Measurements from ENCODE around the gene CHSY3.
A peak's percentile ranks its signal among the peaks of the same experiment; 100 is the strongest.

Gene CHSY3

GRCh38 chr5:129904102-129904666 is at the start of gene CHSY3:
TSS of gene CHSY3 (plus strand) at chr5:129904465.
- DNase-seq = peak; percentile 59

GRCh38 chr5:129856325-129856724 is 47.9 kb upstream of the CHSY3 start:
- no peak for DNase-seq

DNA sequence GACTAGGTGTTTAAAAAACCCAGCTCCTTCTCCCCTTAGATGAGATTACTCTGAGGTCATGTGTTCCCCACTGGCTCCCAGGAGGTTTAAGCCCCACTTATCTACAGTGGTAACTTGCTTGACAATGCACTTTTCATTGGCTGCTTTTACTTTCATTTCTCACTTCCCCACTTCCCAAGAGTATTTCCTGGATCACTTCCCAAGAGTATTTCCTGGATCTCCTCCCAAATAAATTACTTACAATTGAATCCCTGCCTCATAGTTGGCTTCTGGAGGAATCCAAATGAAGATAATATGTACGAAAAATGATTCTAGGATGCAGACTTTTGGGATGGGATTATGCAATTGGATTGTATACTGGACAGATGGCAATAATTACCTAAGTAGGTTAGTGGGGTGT is 47.1 kb upstream of the CHSY3 start:
- no peak for DNase-seq

DNA sequence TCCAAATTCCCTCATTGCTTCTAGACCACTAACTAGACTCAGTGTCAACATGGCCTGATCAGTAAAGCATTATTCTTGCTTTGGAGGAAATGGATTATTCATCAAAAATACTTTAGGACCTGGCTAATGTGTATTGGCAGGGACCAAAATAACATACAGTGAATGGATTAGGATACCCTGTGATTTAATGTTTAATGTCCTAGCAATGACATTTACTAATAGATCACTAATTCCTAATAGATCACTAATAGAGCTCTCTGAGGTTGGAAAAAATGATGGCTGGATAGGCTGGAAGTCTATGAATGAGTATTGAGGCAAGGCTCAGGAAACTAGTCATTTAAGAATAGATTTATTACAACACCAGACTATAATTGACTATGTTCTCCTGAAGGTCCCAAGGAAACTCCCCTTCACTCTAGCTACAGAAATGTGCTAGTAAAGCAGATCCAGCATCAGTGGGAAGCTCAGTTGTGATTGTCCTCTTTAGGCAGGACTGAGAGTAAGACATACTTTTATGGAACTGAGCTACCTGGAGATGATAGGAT is 46.1 kb upstream of the CHSY3 start:
- DNase-seq = no peak

DNA sequence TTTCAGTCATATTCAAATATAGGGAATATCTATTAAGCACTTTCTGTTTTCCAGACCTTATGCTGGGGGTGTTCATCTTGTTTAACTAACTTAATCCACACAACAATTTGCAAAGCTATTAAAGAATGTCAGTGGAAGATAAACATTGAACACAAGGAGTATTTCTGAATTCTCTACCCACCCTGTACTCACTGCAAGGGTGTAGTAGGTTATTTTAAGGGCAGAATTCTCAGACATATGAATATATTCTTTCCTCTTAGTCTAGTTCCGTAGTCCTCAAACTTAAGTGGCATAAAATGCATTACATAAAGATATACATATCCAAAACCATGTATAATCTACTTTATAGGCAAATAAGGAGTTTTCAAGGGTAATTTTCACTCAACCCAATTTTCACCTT is 19.9 kb upstream of the CHSY3 start:
- DNase-seq = no peak

GRCh38 chr5:129899454-129899853 is 4.8 kb upstream of the CHSY3 start:
- no peak for DNase-seq

GRCh38 chr5:129902816-129903215 is 1.4 kb upstream of the CHSY3 start:
- DNase-seq = no peak

DNA sequence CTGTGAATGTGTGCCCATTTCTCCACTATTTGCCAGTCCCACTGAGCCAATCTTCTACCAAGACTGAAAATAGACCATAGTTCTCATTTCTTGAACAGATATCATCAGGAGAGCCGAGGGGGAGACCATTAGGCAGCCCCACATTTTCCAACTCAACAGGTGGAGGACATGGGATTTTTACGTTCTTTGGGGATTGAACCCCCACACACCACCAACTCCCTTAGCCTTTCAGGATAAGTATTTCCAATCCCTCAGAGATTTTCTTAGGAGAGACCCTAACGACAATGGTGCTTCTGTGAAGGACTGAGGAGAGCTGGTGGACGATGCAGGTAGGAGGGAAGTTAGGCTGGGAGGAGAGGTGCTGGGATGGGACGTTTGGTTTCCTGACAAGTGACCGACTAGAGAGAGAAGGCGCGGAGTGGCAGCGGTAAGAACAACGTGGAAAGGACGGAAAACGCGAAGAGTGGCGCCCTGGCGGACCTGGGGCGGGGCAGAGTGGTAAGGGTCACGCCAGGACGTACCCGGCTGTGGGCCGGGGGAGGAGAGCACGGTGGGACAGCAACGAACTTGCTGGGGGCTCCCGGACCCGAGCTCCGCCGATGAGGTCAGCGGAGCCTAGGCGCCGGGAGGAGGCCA is 681 bp upstream of the CHSY3 start:
- DNase-seq = no peak

DNA sequence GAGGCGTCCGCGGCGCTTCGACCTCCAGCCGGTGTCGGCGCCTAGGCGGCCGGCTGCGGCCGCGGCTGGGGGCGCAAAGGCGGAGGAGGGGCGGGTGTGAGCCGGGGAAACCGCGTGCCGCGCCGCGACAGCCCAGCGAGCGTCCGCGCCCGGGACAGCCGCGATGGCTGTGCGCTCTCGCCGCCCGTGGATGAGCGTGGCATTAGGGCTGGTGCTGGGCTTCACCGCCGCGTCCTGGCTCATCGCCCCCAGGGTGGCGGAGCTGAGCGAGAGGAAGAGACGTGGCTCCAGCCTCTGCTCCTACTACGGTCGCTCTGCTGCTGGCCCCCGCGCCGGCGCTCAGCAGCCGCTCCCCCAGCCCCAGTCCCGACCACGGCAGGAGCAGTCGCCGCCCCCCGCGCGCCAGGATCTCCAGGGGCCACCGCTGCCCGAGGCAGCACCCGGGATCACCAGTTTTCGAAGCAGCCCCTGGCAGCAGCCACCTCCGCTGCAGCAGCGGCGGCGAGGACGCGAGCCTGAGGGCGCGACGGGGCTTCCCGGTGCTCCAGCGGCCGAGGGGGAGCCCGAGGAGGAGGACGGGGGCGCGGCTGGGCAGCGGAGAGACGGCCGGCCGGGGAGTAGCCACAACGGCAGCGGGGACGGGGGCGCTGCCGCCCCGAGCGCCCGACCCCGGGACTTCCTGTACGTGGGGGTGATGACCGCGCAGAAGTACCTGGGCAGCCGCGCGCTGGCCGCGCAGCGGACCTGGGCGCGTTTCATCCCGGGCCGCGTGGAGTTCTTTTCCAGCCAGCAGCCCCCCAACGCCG is 605 bp downstream of the CHSY3 start:
- peak; percentile 4 for DNase-seq

- DNase-seq = no peak
These were observed 1.4 kb downstream of the CHSY3 start for GRCh38 chr5:129905473-129906176.

- DNase-seq = no peak
These were observed 2.1 kb downstream of the CHSY3 start for GRCh38 chr5:129906177-129906887.

DNA sequence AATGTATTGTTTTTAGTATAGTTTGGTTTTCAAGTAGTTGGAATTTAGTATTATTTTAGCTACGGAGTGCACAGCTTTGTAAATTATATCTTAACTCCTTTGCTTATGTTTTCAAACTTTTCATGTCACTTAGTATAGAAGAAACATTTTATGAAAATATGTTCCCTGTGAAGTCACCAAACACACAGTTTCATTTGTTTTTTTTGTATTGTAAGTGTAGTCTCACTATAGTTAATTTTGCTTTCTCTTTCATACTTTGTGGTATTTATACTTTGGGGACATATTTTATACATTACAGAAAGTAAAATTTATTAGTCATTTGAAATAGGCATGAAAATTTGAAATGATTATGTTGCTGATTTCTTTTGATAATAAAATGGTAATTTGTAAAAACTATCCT is 5.0 kb downstream of the CHSY3 start:
- DNase-seq = no peak

DNA sequence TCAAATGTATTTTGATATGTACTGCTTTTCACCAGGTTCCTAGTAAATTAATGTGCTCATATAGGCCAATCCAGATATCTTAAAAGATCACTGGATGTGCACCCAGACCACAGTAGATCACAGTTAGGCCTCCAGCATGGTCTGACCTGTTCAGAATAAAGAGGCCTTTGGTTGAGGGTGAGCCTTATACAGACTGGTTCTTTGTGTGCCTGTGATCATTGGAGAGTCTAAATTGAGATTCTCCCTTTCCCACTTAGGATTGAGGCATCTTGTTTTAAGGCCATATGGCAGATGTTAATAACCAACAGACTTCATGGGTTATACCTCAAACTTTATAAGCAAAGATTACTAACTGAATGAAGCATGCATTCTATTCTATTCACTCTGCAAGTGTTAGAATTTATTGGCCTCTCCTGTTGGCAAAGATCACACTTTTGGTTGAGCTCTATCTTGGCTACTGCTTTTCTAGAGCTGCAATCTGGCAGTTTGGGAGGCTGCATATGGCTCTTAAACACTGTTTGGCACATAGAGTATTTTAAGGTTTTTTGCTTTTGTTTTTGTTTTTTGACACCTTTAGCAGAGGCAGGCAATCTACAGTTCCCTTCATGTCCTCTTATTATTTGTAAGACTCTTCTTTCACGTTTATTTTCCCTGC is 8.5 kb downstream of the CHSY3 start:
- no peak for DNase-seq

DNA sequence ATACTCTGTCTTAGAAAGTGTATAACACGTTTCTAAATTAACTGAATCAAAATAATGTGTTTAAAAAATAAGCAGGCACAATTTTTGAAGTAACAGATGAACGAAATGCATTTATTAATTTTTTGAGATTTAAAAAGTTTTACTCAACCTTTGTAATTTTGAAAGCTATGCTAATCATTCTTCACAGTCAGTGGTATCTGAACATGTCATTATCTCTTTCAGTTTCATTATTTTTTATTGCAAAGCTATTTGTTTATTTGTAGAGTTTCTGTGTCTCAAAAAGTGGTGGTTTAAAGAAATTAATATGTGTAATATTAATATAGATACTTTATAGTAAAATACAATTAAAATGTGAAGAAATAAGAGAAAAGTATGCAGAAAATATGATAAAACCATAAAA is 11.2 kb downstream of the CHSY3 start:
- no peak for DNase-seq

DNA sequence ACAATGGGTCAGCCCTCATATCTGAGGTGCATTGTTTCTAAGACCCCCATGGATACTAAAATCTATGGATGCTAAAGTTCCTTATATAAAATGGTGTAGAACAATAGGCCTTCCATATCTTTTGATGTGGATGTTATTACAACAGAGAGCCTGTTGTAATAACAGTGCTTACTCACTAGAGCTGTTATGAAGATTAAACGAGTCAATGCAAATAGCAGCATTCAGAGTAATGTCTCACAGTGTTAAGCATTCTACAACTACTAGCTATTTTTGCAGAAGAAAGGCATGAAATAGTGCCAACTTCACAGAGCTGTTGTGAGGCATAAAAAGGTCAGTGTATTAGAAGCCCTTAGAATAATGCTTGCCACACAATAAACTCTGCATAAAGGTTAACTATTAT is 13.0 kb downstream of the CHSY3 start:
- DNase-seq = no peak

GRCh38 chr5:129921204-129921603 is 16.9 kb downstream of the CHSY3 start:
- no peak for DNase-seq

DNA sequence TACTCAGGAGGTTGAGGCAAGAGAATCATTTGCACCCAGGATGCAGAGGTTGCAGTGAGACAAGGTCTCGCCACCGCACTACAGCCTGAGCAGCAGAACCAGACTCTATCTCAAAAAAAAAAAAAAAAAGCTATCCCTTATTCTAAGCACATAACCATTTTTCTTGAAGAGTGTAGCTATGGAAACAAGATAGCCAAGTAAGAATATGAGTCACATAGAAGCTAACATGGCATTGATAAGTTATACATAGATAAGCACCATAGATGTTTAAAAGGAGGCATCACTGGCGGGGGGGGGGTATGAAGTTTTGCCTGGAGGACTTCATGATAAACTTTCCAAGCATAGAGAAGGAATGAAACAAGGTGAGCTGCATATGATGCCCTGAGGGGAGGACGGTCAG is 26.0 kb downstream of the CHSY3 start:
- DNase-seq = no peak

DNA sequence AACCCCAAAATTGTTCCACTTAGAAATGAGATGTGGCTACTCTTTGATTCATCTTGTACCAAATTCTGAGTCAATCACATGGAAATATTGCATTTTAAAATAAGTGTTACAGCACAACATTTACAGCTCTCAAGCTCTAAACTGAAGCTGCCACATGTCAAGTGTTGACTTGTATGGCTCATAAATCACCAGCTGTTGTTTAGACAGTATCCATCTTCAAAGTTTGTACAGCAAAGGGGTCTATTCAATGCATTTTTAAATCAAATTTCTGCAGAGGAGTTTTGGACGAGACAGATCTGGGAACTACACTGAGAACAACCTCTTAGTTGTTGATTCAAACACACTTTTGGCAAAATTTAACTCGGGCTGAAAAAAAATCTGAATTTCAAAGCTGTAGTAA is 31.4 kb downstream of the CHSY3 start:
- DNase-seq = no peak

- no peak for DNase-seq
These were observed 33.8 kb downstream of the CHSY3 start for GRCh38 chr5:129938077-129938476.

GRCh38 chr5:129943936-129944335 is 39.7 kb downstream of the CHSY3 start:
- no peak for DNase-seq

- DNase-seq = no peak
These were observed 40.8 kb downstream of the CHSY3 start for GRCh38 chr5:129945028-129945427.

GRCh38 chr5:129945774-129946270 is 41.6 kb downstream of the CHSY3 start:
- no peak for DNase-seq

Data from NCI-H146 (cell line).